OCI-LY7 (cell line): ENCODE measurements around the gene CD247.
A peak's percentile ranks its signal among the peaks of the same experiment; 100 is the strongest.

Experiments used
- EZH2phosphoT487 ChIP-seq: fragments of 200-600 bp; sonication (generic); IDR thresholded peaks from 2 replicates; pipeline ENCODE4 v1.6.1; 2018; ENCODE audit warnings: low read depth, borderline replicate concordance, mild to moderate bottlenecking, mixed run types, antibody characterized with exemption, low read length, moderate library complexity, mixed read lengths
- TF ChIP-seq, protein P1 (sequence below): fragments of 200-600 bp; sonication (generic); conservative IDR thresholded peaks from 2 replicates; pipeline ENCODE4 v1.5.1; 2014; ENCODE audit warnings: mild to moderate bottlenecking, antibody characterized with exemption, low read length, moderate library complexity, mixed read lengths

DNA sequence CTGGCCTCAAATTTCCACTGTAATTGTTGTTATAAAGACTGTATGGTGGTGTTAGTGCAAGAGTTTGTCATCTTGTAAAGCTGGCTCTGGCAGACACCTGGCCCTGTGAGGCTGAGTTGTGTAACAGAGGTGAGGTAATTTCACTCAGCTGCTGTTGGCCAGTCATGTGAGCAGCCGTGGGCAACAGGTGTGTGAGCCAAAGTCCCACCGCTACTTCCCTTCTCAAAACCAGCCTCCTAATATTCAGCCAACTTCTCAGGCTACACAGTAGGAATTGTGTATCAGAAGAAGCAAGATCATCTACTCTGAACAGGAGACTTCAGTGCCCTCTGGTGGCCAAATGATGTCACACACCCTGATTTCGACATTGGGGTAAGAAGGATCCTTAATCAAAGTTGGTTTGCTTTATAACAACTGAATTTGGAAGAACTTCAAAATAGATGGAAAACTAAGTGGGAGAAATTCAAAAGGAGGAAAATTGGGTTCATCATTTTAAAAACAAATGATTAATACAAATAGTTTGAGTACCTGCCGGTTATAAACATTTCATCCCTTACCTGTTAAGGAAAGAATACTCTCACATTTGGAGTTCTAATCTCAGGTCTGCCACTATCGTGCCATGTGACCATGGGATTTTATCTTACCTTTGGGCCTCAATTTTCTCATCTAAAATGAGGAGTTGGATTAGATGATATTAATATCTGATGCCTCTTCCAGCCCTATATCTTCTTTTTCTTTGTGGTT, 37.8 kb upstream of the CD247 start:
- TF ChIP-seq, protein P1, sequence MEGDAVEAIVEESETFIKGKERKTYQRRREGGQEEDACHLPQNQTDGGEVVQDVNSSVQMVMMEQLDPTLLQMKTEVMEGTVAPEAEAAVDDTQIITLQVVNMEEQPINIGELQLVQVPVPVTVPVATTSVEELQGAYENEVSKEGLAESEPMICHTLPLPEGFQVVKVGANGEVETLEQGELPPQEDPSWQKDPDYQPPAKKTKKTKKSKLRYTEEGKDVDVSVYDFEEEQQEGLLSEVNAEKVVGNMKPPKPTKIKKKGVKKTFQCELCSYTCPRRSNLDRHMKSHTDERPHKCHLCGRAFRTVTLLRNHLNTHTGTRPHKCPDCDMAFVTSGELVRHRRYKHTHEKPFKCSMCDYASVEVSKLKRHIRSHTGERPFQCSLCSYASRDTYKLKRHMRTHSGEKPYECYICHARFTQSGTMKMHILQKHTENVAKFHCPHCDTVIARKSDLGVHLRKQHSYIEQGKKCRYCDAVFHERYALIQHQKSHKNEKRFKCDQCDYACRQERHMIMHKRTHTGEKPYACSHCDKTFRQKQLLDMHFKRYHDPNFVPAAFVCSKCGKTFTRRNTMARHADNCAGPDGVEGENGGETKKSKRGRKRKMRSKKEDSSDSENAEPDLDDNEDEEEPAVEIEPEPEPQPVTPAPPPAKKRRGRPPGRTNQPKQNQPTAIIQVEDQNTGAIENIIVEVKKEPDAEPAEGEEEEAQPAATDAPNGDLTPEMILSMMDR = peak; percentile 98
- no peak for TF ChIP-seq EZH2phosphoT487
